ENCODE measurements around the gene SMARCA2.

GRCh38 chr9:2140600-2141223 lies 125.6 kb downstream of the SMARCA2 start:
- TF ChIP-seq, protein P1, sequence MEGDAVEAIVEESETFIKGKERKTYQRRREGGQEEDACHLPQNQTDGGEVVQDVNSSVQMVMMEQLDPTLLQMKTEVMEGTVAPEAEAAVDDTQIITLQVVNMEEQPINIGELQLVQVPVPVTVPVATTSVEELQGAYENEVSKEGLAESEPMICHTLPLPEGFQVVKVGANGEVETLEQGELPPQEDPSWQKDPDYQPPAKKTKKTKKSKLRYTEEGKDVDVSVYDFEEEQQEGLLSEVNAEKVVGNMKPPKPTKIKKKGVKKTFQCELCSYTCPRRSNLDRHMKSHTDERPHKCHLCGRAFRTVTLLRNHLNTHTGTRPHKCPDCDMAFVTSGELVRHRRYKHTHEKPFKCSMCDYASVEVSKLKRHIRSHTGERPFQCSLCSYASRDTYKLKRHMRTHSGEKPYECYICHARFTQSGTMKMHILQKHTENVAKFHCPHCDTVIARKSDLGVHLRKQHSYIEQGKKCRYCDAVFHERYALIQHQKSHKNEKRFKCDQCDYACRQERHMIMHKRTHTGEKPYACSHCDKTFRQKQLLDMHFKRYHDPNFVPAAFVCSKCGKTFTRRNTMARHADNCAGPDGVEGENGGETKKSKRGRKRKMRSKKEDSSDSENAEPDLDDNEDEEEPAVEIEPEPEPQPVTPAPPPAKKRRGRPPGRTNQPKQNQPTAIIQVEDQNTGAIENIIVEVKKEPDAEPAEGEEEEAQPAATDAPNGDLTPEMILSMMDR (IDR thresholded peaks at IDR 0.05 in 2 of 3, conservative IDR thresholded peaks at IDR 0.05 in 1 of 3; ENCODE audit: insufficient read depth in 2 of 3, low read depth in 1 of 3, low read length in 3 of 3): no peak
- TF ChIP-seq ZNF561 (CRISPR knock-in tag; conservative IDR thresholded peaks at IDR 0.05) (no peak), ZNF785 (CRISPR knock-in tag; IDR thresholded peaks at IDR 0.05) (no peak), MYC (IDR thresholded peaks at IDR 0.05; ENCODE audit: low read depth, low read length) (no peak), MYC (CRISPR knock-in tag; IDR thresholded peaks at IDR 0.05; ENCODE audit: borderline replicate concordance, low read depth) (no peak), NFIC (IDR thresholded peaks at IDR 0.05) (no peak)

Measured in K562 (cell line).